Measurements from ENCODE around the gene TOE1. TPM values are rescaled to one million over a fixed set of nuclear protein-coding genes. Genes with fewer than 3 reads are reported as not detected.
"Not testable (repeated sequence)": the region's sequence is repeated elsewhere in the genome, so short reads cannot be mapped to it uniquely, and the experiment has no call there.

Gene TOE1
- total RNA-seq, 1 donor from 2014 or later: 4.3 TPM

- Histone ChIP-seq H3K36me3 (ENCODE audit: insufficient read depth, low read length) (no peaks in the 10 kb centered on the region), H3K4me2 (ENCODE audit: low read length) (no peak overlapping the region), H3K27me3 (ENCODE audit: insufficient read depth, low read length) (no peaks in the 10 kb centered on the region), H4K20me1 (ENCODE audit: insufficient read depth, low read length) (no peaks in the 10 kb centered on the region), H3K4me1 (ENCODE audit: insufficient read depth, low read length) (no peaks in the 10 kb centered on the region), H3K9ac (ENCODE audit: low read length) (no peak overlapping the region), H3K4me3 (ENCODE audit: insufficient read depth, low read depth, low read length) (no peak overlapping the region), H3K27ac (ENCODE audit: low read depth, low read length) (no peak overlapping the region), H3K79me2 (ENCODE audit: insufficient read depth, low read length) (no peaks in the 10 kb centered on the region), H3K9me3 (ENCODE audit: insufficient read depth, low read depth, low read length) (no peaks in the 10 kb centered on the region), H2AFZ (ENCODE audit: low read depth, low read length) (no peak overlapping the region)
- Mint-ChIP-seq H3K4me1 (ENCODE audit: low read depth, unreplicated experiment) (no peaks in the 10 kb centered on the region), H3K27me3 (ENCODE audit: low read depth, unreplicated experiment) (no peaks in the 10 kb centered on the region), H3K27ac (ENCODE audit: unreplicated experiment) (no peak overlapping the region), H3K9me3 (ENCODE audit: unreplicated experiment) (no peaks in the 10 kb centered on the region), H3K36me3 (ENCODE audit: low read depth, unreplicated experiment) (peaks cover 3% of the 10 kb centered on the region), H3K4me3 (ENCODE audit: unreplicated experiment) (no peak overlapping the region)
- FAIRE-seq: no peak
- DNase-seq (ENCODE audit: low read depth): no peak
- TF ChIP-seq CTCF (IDR thresholded peaks at IDR 0.05; ENCODE audit: insufficient read depth, low read depth, low read length): no peak
Observed at GRCh38 chr1:45356186-45356585, 16.2 kb downstream of the TOE1 start.

- Histone ChIP-seq H3K9ac (ENCODE audit: low read length) (no peak overlapping the region), H3K79me2 (ENCODE audit: insufficient read depth, low read length) (no peaks in the 10 kb centered on the region), H3K4me3 (ENCODE audit: insufficient read depth, low read depth, low read length) (no peak overlapping the region), H4K20me1 (ENCODE audit: insufficient read depth, low read length) (no peaks in the 10 kb centered on the region), H3K9me3 (ENCODE audit: insufficient read depth, low read depth, low read length) (no peaks in the 10 kb centered on the region), H3K27me3 (ENCODE audit: insufficient read depth, low read length) (no peaks in the 10 kb centered on the region), H3K4me1 (ENCODE audit: insufficient read depth, low read length) (no peaks in the 10 kb centered on the region), H3K36me3 (ENCODE audit: insufficient read depth, low read length) (no peaks in the 10 kb centered on the region), H3K27ac (ENCODE audit: low read depth, low read length) (no peak overlapping the region), H2AFZ (ENCODE audit: low read depth, low read length) (peak overlapping the region; percentile 33), H3K4me2 (ENCODE audit: low read length) (peak overlapping the region; percentile 13)
- peak; percentile 59 for TF ChIP-seq CTCF (IDR thresholded peaks at IDR 0.05; ENCODE audit: insufficient read depth, low read depth, low read length)
- TF ChIP-seq EZH2 (IDR thresholded peaks at IDR 0.05; ENCODE audit: insufficient read depth, low read length): no peak
- H3K9me3 Mint-ChIP-seq (ENCODE audit: unreplicated experiment): no peaks in the 10 kb centered on the region
- no peak overlapping the region for H3K4me3 Mint-ChIP-seq (ENCODE audit: unreplicated experiment)
- peak; percentile 38 for DNase-seq (ENCODE audit: low read depth)
- H3K36me3 Mint-ChIP-seq (ENCODE audit: low read depth, unreplicated experiment): no peaks in the 10 kb centered on the region
- no peaks in the 10 kb centered on the region for H3K27me3 Mint-ChIP-seq (ENCODE audit: low read depth, unreplicated experiment)
- FAIRE-seq: no peak
- H3K4me1 Mint-ChIP-seq (ENCODE audit: low read depth, unreplicated experiment): no peaks in the 10 kb centered on the region
- H3K27ac Mint-ChIP-seq (ENCODE audit: unreplicated experiment): no peak overlapping the region
Observed at GRCh38 chr1:45359882-45360513, 20.0 kb downstream of the TOE1 start.

- DNase-seq (ENCODE audit: low read depth); H3K4me3 ChIP-seq (ENCODE audit: insufficient read depth, low read depth, low read length); H3K27ac Mint-ChIP-seq (ENCODE audit: unreplicated experiment): not testable (repeated sequence)
Observed at GRCh38 chr1:45360981-45361380, 21.0 kb downstream of the TOE1 start.

More at GRCh38 chr1:45360981-45361380, 21.0 kb downstream of the TOE1 start:
- H3K4me1 Mint-ChIP-seq (ENCODE audit: low read depth, unreplicated experiment); H3K36me3 ChIP-seq (ENCODE audit: insufficient read depth, low read length); H3K9ac ChIP-seq (ENCODE audit: low read length); H3K9me3 ChIP-seq (ENCODE audit: insufficient read depth, low read depth, low read length); H4K20me1 ChIP-seq (ENCODE audit: insufficient read depth, low read length); H3K27ac ChIP-seq (ENCODE audit: low read depth, low read length); H3K9me3 Mint-ChIP-seq (ENCODE audit: unreplicated experiment); H3K27me3 ChIP-seq (ENCODE audit: insufficient read depth, low read length); H3K4me1 ChIP-seq (ENCODE audit: insufficient read depth, low read length); H3K4me2 ChIP-seq (ENCODE audit: low read length); H3K27me3 Mint-ChIP-seq (ENCODE audit: low read depth, unreplicated experiment); H3K4me3 Mint-ChIP-seq (ENCODE audit: unreplicated experiment); FAIRE-seq; H3K79me2 ChIP-seq (ENCODE audit: insufficient read depth, low read length); H3K36me3 Mint-ChIP-seq (ENCODE audit: low read depth, unreplicated experiment): not testable (repeated sequence)
- H2AFZ ChIP-seq (ENCODE audit: low read depth, low read length): peak overlapping the region; percentile 41
